ENCODE data around the gene ENKUR. TPM values are rescaled to one million over a fixed set of nuclear protein-coding genes. Genes with fewer than 3 reads are reported as not detected.

The ENKUR gene
- 0.33 TPM in 1 of 2 replicates, not detected in the other for total RNA-seq (2014; rRNA removed; shearing (Covaris generic))

DNA sequence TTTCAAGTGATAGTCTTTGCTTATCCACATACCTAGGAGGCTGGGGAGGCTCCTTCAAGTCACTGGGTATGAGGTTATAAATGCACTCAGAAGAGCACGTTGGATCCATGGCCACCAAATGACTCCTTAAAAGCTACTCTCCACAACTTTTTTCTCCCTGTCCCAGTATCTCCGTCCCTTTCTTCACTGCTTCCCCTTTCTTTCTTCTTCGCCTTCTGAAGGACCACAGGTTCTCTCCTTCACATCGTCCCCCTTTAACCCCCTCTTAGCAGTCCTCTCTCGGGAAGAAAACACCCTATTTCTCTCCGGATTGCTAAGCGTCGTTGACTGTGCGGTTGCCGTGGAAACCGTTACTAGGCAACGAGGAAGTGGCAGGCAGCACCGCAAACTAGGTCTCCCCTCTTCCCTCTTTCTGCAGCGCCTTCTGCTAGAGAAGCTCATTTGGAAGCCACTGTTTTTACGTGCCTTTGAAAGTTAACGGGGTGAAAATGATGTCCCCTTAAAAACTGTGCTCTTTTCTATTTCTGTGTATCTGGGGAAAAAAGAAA lies at the start of gene ENKUR:
TSS of gene ENKUR (minus strand) at position 331 of the 548 bp plus-strand sequence. CDS start at position 109, 222 bp downstream.
- DNase-seq (ENCODE audit: low read depth): peak; percentile 91

DNA sequence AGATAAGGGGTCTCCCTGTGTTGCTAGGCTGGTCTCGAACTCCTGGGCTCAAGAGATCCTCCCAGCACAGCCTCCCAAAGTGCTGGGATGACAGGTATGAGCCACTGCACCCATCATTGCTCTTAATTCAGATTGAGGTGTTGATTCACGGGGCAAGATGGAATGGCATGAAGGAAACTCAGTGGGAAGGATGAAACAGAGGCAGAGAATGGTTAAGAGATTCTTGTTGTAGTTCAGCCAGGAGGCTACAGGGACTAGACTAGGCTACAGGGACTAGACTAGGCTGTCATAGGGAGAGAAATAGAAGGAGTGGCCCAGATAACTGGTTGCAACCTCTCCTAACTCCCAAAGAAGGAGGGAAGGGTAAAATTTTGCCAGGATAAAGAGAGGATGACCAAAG lies 48.4 kb upstream of the ENKUR start:
- no peak for DNase-seq (ENCODE audit: low read depth)

DNA sequence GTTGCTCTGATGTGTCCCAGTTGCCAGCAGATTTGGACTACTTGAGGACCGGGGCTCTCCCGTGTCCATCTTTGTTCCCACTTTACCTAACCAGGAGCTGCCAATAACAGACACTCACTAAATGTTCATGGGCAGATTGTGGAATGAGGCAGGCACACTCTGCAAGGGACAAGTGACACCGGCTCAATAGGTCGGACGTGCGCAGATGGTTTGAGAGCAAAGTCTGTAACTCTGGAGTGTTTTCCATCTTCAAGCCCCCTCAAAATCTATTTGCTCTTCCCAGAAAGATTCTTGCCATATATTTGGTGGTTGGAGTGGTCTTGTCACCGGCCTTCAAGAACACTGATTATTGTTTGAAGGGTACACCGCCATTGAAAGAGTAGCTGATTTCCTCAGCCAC lies 47.7 kb upstream of the ENKUR start:
- DNase-seq (ENCODE audit: low read depth): no peak

DNA sequence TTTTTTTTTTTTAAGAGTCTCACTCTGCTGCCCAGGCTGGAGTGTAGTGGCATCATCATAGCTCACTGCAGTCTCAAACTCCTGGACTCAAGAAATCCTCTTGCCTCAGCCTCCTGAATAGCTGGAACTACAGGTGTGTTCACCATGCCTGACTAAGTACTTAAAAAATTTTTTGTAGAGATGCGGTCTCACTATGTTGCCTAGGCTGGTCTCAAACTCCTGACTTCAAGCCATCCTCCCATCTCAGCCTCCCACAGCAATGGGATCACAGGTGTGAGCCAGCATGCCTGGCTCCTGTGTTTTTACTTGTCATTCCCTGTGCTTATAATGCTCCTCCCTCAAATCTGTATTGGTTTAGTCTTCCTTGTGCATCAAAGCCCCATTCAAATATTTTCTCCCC lies 47.2 kb upstream of the ENKUR start:
- no peak for DNase-seq (ENCODE audit: low read depth)

- DNase-seq (ENCODE audit: low read depth): peak; percentile 13
These were observed 45.9 kb upstream of the ENKUR start for GRCh38 chr10:25061711-25062449.

DNA sequence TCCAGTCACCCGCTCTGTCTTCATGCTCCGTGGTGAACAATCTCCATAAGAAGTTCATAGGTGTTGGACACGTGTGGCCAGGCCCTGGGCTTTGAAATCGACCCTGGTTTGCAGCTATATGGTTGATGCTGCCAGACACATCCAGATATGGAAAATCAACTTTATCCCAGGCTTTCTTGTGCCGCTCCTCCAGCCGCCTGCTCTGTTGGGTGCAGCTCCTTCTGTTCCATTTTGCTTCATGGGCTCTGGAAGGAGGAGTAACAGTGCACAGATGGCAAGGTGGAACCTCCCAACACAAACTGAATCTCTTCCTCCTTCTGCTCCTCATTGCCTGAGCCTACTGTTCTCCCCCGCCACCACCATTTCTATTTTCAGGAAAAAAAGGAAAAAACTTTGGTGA lies 45.2 kb upstream of the ENKUR start:
- DNase-seq (ENCODE audit: low read depth): no peak

DNA sequence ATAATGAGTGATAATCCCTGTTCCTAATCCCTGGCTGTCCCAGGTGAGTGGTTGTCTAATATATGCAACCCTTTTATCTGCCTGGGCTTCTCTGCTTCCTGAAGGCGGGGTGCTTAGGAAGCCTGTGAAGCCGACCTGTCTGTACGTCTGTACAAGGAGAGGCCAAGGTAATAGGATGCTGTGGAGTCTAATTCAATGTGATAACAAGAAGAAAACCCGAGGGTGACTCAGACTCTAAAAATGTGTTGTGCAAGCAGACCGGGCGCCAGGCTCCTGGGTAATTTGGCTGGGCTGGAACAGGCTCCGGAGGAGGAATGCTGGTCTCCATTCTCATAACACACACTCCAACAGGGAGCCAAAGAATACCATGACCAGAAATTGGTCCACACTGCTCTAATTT lies 44.0 kb upstream of the ENKUR start:
- DNase-seq (ENCODE audit: low read depth): peak; percentile 80

DNA sequence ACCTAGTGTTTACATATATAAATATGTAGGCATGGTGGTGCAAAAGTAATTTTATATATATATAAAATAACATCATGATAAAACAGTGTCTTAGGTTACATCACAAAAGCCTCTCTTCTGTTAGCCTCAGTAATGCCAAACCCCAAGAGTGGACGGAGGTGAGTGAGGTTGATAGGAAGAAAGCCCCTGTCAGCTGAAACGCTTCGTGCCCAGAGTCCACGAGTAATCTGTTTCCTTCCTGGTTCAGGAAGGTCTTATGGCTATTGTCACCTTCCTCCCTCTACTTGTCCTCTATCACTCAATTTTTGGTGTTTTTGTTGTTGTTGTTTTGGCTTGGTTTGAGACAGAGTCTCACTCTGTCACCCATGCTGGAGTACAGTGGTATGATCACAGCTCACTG lies 41.9 kb upstream of the ENKUR start:
- DNase-seq (ENCODE audit: low read depth): no peak

GRCh38 chr10:25056726-25057125 lies 40.8 kb upstream of the ENKUR start:
- no peak for DNase-seq (ENCODE audit: low read depth)

- no peak for DNase-seq (ENCODE audit: low read depth)
These were observed 36.1 kb upstream of the ENKUR start for GRCh38 chr10:25052012-25052411.

DNA sequence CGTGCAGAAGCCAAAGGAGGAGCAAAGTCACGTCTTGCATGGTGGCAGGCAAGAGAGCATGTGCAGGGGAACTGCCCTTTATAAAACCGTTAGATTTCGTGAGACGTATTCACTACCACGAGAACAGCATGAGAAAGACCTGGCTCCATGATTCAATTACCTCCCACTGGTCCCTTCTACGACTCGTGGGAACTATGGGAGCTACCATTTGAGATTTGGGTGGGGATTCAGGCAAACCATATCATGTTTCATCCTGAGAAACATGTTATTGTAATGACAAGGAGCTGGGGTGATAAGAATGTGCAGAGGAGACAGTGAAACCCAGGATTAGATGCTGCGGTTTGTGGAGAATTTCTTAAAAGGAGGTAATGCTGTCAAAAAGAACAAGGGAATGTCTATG lies 34.4 kb upstream of the ENKUR start:
- no peak for DNase-seq (ENCODE audit: low read depth)

DNA sequence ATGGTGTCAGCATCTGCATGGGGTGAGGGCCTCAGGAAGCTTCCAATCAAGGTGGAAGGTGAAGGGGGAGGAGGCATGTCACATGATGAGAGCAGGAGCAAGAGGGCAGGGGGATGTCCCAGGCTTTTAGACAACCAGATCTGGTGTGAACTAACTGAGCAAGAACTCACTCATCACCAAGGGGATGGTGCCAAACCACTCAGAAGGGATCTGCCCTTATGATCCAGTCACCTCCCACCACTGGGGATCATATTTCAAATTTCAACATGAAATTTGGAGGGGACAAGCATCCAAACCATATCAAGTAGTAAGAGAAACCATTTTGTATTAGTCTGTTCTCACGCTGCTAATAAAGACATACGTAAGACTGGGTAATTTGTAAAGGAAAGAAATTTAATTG lies 34.0 kb upstream of the ENKUR start:
- DNase-seq (ENCODE audit: low read depth): no peak

- DNase-seq (ENCODE audit: low read depth): no peak
These were observed 32.5 kb upstream of the ENKUR start for GRCh38 chr10:25048450-25048849.

GRCh38 chr10:25047591-25048301 lies 31.8 kb upstream of the ENKUR start:
- peak; percentile 84 for DNase-seq (ENCODE audit: low read depth)

GRCh38 chr10:25047088-25047487 lies 31.1 kb upstream of the ENKUR start:
- DNase-seq (ENCODE audit: low read depth): no peak

DNA sequence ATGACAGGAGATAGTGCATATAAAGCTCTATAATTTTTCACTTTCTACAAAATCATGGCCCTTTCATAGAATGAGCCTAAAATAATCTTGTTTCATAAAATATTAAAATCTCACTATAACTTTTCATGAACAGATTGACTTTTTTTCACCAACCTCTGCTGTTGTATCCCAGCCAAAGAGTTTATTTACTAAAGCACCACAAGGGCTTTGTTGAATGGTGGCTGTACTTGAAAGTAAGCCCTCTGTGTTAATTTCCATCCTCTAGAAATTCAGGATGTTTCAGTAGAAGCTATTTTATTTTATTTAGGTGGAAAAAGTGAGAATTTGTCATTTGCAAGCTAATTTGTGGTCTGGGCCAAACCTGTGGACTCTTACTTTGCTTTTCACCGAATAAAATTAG lies 30.7 kb upstream of the ENKUR start:
- no peak for DNase-seq (ENCODE audit: low read depth)

GRCh38 chr10:25039531-25039930 lies 23.6 kb upstream of the ENKUR start:
- no peak for DNase-seq (ENCODE audit: low read depth)

DNA sequence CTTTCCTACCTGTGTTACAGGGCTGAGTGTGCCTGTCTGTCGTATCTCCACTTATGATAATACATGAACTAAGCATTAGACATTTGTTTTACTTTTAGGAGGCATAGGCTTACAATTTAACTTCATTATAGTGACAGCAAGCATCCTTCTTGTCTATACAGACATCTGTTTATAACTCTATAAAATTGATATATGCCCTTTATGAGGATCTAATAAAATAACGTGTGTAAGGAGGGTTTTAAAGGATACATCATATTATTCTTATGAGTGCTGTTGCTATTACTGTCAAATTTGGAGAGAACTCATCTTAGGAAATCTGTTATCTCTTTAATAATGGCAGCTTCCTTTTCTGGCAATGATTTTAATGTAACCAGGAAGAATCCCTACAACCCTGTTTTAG lies 22.4 kb upstream of the ENKUR start:
- no peak for DNase-seq (ENCODE audit: low read depth)

- DNase-seq (ENCODE audit: low read depth): no peak
These were observed 20.4 kb upstream of the ENKUR start for GRCh38 chr10:25036381-25036780.

- DNase-seq (ENCODE audit: low read depth): no peak
These were observed 13.6 kb upstream of the ENKUR start for GRCh38 chr10:25029519-25029918.

DNA sequence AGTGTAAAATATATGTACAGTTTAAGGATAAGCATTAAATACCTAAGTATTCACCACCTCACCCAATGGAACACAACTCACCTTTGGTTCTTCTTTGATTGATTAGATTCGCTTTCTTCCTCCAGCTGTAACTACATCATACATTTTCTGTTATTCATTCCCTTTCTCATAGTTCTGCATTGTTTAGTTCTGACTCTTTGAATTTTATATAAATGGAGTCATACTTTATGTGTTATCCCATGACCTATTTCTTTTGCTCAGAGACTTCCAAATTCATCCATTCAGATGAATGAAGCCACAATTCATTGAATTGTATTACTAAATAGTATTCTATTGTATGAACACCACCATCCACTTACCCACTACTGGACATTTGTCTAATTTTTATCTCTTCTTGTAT lies 12.8 kb upstream of the ENKUR start:
- no peak for DNase-seq (ENCODE audit: low read depth)

GRCh38 chr10:25026463-25026862 lies 10.5 kb upstream of the ENKUR start:
- DNase-seq (ENCODE audit: low read depth): no peak

DNA sequence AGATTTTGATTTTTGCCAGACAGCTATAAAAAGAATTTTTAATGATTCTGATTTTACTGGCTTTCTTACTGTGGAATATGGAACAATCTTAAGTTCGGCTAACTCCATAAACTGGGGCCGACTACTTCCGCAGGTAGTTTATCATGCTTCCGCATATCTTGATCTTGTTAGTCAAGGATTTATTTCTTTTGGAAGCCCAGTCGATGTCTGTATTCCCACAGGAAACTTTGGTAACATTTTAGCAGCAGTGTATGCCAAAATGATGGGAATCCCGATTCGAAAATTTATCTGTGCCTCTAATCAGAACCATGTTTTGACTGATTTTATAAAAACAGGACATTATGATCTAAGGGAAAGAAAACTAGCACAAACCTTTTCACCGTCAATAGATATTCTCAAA lies 8.6 kb upstream of the ENKUR start:
- DNase-seq (ENCODE audit: low read depth): no peak

All from Daoy (cell line).